ENCODE results near the gene MREG.

MREG gene

DNA sequence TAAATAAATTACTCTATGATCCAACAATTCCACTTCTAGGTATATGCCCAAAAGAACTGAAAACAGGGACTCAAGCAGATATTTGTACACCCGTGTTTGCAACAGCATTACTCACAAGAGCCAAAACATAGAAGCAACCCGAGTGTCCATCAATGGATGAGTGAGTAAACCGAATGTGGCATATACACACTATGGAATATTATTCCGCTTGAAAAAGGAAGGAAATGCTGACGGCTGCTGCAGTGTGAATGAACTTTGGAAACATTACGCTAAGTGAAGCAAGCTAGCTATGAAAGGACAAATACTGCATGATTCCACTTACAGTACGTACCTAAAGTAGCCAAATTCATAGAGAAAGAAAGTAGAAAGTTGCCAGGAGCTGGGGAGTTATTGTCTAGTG lies 32.2 kb downstream of the MREG start:
- H3K4me1 Mint-ChIP-seq = no peaks in the 10 kb centered on the region
- no peak overlapping the region for H3K27ac Mint-ChIP-seq

DNA sequence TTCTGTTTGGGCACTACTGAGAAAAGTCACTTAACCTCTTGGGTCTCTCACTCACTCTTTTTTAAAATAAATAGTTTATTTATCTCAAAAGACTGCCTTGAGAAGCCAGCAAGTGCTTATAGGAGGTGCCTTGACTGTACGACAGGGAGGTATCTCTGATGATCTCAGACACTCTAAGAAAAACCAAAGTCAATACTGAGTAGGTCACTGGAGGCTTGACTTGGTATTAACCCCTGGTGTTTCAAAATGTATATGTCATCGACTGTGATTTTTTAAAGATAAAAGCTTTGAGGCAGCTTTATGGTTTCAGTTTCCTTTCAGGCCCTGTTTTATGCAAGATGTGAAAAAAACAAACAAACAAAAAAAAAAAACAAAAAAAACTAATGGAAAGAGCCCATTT lies 33.7 kb downstream of the MREG start:
- Mint-ChIP-seq H3K4me1 (no peaks in the 10 kb centered on the region), H3K27me3 (ENCODE audit: low read depth) (no peaks in the 10 kb centered on the region), H3K4me3 (no peak overlapping the region), H3K27ac (no peak overlapping the region), H3K9me3 (peaks cover 6% of the 10 kb centered on the region), H3K36me3 (ENCODE audit: low read depth) (peaks cover 30% of the 10 kb centered on the region)
- TF ChIP-seq CTCF (IDR thresholded peaks at IDR 0.05; ENCODE audit: unreplicated experiment in 3 of 3) = no peak

More for the DNA sequence above, 32.2 kb downstream of the MREG start:
- H3K4me3 Mint-ChIP-seq = no peak overlapping the region
- peaks cover 6% of the 10 kb centered on the region for H3K9me3 Mint-ChIP-seq
- H3K36me3 Mint-ChIP-seq (ENCODE audit: low read depth) = peaks cover 42% of the 10 kb centered on the region
- no peaks in the 10 kb centered on the region for H3K27me3 Mint-ChIP-seq (ENCODE audit: low read depth)
- no peak for TF ChIP-seq CTCF (IDR thresholded peaks at IDR 0.05; ENCODE audit: unreplicated experiment in 3 of 3)

DNA sequence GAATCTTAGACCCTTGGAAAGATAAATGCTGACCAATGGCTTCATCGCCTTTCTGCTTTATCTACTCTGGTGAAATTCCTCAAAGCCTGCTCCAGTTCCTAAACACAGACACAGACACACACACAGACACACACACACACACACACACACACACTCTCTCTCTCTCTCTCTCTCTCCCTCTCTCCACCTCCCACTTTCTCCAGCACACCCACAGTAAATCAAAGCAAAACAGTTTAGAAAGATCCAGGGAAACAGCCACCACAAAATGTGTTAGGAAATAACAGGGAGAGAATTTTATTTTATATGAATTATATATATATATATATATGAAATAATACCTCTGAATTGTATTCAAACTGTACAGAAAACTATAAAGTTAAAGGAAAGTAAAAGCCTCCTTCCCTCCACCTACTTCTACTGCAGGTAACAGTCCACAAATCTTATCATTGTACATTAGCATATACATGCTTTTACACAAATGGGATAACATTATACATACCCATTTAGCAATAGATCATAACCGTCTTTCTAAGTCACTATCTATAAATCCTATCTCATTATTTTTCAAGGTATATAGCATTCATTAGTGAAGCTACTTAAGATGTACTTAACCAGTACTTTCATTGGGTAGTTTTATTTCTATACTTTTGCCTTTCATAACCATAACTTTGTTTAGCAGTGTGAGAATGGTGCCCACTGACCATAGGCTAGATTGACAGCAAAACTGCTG lies 38.5 kb downstream of the MREG start:
- Mint-ChIP-seq H3K27me3 (ENCODE audit: low read depth) (no peaks in the 10 kb centered on the region), H3K9me3 (no peaks in the 10 kb centered on the region), H3K27ac (no peak overlapping the region), H3K4me1 (no peaks in the 10 kb centered on the region), H3K4me3 (no peak overlapping the region), H3K36me3 (ENCODE audit: low read depth) (peaks cover 20% of the 10 kb centered on the region)
- no peak for TF ChIP-seq CTCF (IDR thresholded peaks at IDR 0.05; ENCODE audit: unreplicated experiment in 3 of 3)

GRCh38 chr2:215973954-215974699 lies 39.2 kb downstream of the MREG start:
- H3K27me3 Mint-ChIP-seq (ENCODE audit: low read depth) = no peaks in the 10 kb centered on the region
- peaks cover 20% of the 10 kb centered on the region for H3K36me3 Mint-ChIP-seq (ENCODE audit: low read depth)
- no peak overlapping the region for H3K4me3 Mint-ChIP-seq
- TF ChIP-seq CTCF (IDR thresholded peaks at IDR 0.05; ENCODE audit: unreplicated experiment in 3 of 3) = no peak
- H3K4me1 Mint-ChIP-seq = no peaks in the 10 kb centered on the region
- no peak overlapping the region for H3K27ac Mint-ChIP-seq
- no peaks in the 10 kb centered on the region for H3K9me3 Mint-ChIP-seq

DNA sequence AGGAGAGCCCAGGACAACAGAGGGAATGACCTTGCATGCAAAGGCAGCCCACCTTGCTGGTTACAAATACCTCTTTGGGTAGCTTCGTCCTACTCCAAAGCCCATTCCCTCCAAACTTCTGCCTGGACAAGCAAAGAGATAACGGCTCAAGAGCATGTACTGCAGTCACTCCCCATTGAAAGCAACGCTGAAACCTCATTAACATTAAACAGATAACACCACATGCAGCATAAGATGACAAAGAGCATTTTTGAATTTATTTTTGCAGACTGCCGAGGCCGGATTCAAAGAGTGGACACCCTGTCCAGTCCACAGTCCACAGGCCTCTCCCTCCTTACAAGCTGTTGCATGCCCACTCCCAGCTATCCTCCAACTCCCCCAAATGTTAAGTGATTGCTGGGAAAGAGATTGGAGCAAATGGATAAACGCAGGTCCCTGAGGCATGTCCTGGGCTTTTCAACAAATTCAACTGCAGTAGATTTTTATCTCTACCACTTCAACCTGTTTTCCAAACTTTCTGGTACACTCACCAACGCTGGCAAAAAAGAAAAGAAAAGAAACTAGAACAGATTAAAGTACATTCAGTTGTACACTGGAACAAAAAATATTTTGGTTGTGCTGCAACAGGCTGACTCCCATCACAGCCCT lies 40.1 kb downstream of the MREG start:
- no peak overlapping the region for H3K4me3 Mint-ChIP-seq

More for the DNA sequence above, 40.1 kb downstream of the MREG start:
- TF ChIP-seq CTCF (IDR thresholded peaks at IDR 0.05; ENCODE audit: unreplicated experiment in 3 of 3) = no peak
- Mint-ChIP-seq H3K27ac (peak overlapping the region in 1 of 3 experiments; percentile 49), H3K36me3 (ENCODE audit: low read depth) (peaks cover 19% of the 10 kb centered on the region), H3K9me3 (no peaks in the 10 kb centered on the region), H3K27me3 (ENCODE audit: low read depth) (no peaks in the 10 kb centered on the region), H3K4me1 (no peaks in the 10 kb centered on the region)

All from nephron (organoid).